ENCODE measurements around the gene SUCLG2.

Gene SUCLG2

GRCh38 chr3:67447393-67447792 is 207.0 kb downstream of the SUCLG2 start:
- TF ChIP-seq, protein P1, sequence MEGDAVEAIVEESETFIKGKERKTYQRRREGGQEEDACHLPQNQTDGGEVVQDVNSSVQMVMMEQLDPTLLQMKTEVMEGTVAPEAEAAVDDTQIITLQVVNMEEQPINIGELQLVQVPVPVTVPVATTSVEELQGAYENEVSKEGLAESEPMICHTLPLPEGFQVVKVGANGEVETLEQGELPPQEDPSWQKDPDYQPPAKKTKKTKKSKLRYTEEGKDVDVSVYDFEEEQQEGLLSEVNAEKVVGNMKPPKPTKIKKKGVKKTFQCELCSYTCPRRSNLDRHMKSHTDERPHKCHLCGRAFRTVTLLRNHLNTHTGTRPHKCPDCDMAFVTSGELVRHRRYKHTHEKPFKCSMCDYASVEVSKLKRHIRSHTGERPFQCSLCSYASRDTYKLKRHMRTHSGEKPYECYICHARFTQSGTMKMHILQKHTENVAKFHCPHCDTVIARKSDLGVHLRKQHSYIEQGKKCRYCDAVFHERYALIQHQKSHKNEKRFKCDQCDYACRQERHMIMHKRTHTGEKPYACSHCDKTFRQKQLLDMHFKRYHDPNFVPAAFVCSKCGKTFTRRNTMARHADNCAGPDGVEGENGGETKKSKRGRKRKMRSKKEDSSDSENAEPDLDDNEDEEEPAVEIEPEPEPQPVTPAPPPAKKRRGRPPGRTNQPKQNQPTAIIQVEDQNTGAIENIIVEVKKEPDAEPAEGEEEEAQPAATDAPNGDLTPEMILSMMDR (IDR thresholded peaks at IDR 0.05; ENCODE audit: control insufficient read depth, insufficient read depth, low read depth, low read length, missing control alignments), result no peak
- DNase-seq (ENCODE audit: low read depth), result no peak
- no peak overlapping the region for H3K4me3 ChIP-seq (ENCODE audit: control insufficient read depth, low read depth, low read length)

DNA sequence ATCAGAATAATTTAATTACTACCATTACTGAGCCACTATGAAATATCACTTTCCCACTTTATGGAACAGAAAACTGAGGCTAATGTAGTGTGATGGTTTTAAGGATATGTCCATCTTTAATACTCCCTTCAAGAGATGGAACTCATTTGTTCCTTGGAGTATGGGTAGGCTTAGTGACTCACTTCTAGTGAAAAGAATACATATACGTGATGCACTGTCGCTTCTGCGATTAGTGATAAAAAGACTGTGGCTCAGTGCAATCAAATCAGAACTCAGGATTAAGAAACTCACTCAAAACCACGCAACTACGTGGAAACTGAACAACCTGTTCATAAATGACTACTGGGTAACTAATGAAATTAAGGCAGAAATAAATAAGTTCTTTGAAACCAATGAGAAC is 216.6 kb downstream of the SUCLG2 start:
- no peak for DNase-seq (ENCODE audit: low read depth)
- H3K4me3 ChIP-seq (ENCODE audit: control insufficient read depth, low read depth, low read length), result no peak overlapping the region
- TF ChIP-seq, protein P1 (IDR thresholded peaks at IDR 0.05; ENCODE audit: control insufficient read depth, insufficient read depth, low read depth, low read length, missing control alignments), result no peak

DNA sequence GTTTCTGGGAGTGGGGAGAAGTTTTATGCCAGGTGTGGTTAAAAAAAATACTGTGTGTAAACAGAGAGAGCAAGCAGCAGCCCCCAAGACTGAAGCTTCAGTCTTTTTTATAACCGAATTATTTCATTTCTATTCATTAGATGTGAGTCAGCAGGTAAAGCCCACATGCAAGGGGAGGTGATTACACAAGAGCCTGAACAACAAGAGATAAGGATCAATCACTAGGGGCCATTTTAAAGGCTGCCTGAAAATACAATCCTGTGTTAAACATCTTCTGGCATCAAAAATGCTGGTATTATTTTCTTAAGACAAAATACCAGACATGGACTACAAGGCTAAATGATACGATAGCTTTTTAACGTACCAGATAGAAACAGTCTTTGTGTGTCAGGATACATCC is 217.3 kb downstream of the SUCLG2 start:
- DNase-seq (ENCODE audit: low read depth), result no peak
- no peak overlapping the region for H3K4me3 ChIP-seq (ENCODE audit: control insufficient read depth, low read depth, low read length)
- TF ChIP-seq, protein P1 (IDR thresholded peaks at IDR 0.05; ENCODE audit: control insufficient read depth, insufficient read depth, low read depth, low read length, missing control alignments), result no peak

DNA sequence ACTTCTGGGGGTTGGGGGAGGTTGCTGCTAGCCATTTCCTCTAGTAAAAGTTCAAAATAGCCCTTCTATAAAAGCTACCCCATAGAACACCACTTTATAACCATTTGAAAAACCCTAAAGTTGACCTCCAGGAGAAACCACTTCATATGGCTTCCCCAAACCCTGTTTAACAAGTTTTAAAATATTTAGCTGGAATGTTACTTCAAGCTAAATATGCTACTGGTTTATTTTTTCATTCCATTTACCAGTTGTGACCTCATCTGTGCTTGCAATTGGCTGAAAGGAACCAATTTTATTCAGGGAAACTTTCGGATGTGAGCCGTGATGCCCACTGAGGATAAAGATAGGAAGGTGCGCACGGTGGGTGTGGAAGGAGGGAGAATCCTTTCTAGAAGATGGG is 221.3 kb downstream of the SUCLG2 start:
- DNase-seq (ENCODE audit: low read depth), result no peak
- TF ChIP-seq, protein P1 (IDR thresholded peaks at IDR 0.05; ENCODE audit: control insufficient read depth, insufficient read depth, low read depth, low read length, missing control alignments), result no peak
- no peak overlapping the region for H3K4me3 ChIP-seq (ENCODE audit: control insufficient read depth, low read depth, low read length)

GRCh38 chr3:67431887-67432286 is 222.5 kb downstream of the SUCLG2 start:
- H3K4me3 ChIP-seq (ENCODE audit: control insufficient read depth, low read depth, low read length), result no peak overlapping the region
- no peak for DNase-seq (ENCODE audit: low read depth)
- TF ChIP-seq, protein P1 (IDR thresholded peaks at IDR 0.05; ENCODE audit: control insufficient read depth, insufficient read depth, low read depth, low read length, missing control alignments), result no peak

DNA sequence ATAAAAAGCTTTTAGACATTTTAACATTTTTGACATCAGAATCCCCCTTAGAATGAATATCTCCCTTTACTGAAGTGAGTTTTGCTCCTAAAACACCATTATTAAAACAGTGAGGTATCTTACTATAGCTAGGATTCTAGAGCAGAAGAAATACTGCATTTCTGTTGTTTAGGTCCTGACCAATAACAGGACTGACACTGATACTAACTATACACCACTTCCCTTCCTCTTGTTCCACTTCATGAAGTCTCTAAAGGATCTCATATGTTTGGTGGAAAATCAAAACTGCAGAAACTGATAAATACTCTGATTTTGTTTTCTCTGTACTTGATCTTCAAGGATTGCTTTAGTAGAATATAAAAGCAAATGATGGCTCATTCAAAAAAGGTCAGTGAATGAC is 230.7 kb downstream of the SUCLG2 start:
- no peak overlapping the region for H3K4me3 ChIP-seq (ENCODE audit: control insufficient read depth, low read depth, low read length)
- TF ChIP-seq, protein P1 (IDR thresholded peaks at IDR 0.05; ENCODE audit: control insufficient read depth, insufficient read depth, low read depth, low read length, missing control alignments), result no peak
- no peak for DNase-seq (ENCODE audit: low read depth)

DNA sequence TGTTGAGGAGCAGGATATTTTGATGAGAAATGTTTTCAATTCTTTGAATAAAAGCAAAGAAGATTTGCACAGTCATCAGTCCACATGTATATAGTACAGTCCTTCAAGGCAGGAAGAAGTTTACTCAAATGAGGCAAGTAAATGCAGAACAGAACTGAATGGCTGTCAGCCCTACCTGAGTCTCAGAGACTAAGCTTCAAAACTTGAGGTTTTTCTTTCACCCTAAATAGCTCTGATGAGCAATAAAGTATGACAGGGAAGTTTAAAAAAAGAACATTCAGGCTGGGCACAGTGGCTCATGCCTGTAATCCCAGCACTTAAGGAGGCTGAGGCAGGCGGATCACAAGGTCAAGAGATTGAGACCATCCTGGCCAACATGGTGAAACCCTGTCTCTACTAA is 232.5 kb downstream of the SUCLG2 start:
- TF ChIP-seq, protein P1 (IDR thresholded peaks at IDR 0.05; ENCODE audit: control insufficient read depth, insufficient read depth, low read depth, low read length, missing control alignments), result no peak
- H3K4me3 ChIP-seq (ENCODE audit: control insufficient read depth, low read depth, low read length), result no peak overlapping the region
- DNase-seq (ENCODE audit: low read depth), result no peak
